IMR-90 (cell line): Measurements from ENCODE around the gene DUSP7. TPM values are rescaled to one million over a fixed set of nuclear protein-coding genes. Genes with fewer than 3 reads are reported as not detected.

Experiments
- USF2 ChIP-seq: fragments of 150-350 bp; IDR thresholded peaks from 2 replicates; pipeline ENCODE4 v1.6.1; 2017; ENCODE audit warnings: mild to moderate bottlenecking, antibody characterized with exemption, low read length, low read depth
- polyA plus RNA-seq, 3 experiments: library from polyadenylated mRNA; depleted of rRNA; stranded (reverse); fragments of >200 nt; gene quantifications; 2 replicates each; pipeline ENCODE4 v1.2.3, GENCODE V29; 2012; ENCODE audit warnings: low replicate concordance in 1 of 3
- total RNA-seq: library from RNA; depleted of rRNA; stranded (reverse); fragments of >200 nt; gene quantifications from 2 replicates; pipeline ENCODE4 v1.2.3, GENCODE V29; 2012

The DUSP7 gene
- total and polyA plus RNA-seq, 2 of the 4 experiments (the other 2 are of a cell fraction), result 9.3 to 24.0 TPM

GRCh38 chr3:52022323-52023100, 33.9 kb downstream of the DUSP7 start (continued):
- no peak for TF ChIP-seq USF2
